Measurements from ENCODE around the gene VPS29.
"Not testable (repeated sequence)": the region's sequence is repeated elsewhere in the genome, so short reads cannot be mapped to it uniquely, and the experiment has no call there.

VPS29 gene

GRCh38 chr12:110501752-110502738 is at the start of gene VPS29, which contains the start of gene RAD9B:
VPS29 (minus strand) TSS chr12:110502111; CDS start chr12:110502051, 60 bp downstream.
RAD9B (plus strand) TSS chr12:110502331; CDS start chr12:110502338, 7 bp downstream.
- peak; percentile 98 for DNase-seq

- DNase-seq: no peak
Observed at GRCh38 chr12:110550981-110551380, 49.1 kb upstream of the VPS29 start.

- DNase-seq: no peak
Observed at GRCh38 chr12:110549716-110550115, 47.8 kb upstream of the VPS29 start.

- no peak for DNase-seq
Observed at GRCh38 chr12:110548678-110549077, 46.8 kb upstream of the VPS29 start.

GRCh38 chr12:110547090-110547489 is 45.2 kb upstream of the VPS29 start:
- no peak for DNase-seq

- no peak for DNase-seq
Observed at GRCh38 chr12:110546339-110546738, 44.4 kb upstream of the VPS29 start.

- DNase-seq: no peak
Observed at GRCh38 chr12:110545812-110546211, 43.9 kb upstream of the VPS29 start.

GRCh38 chr12:110545259-110545658 is 43.3 kb upstream of the VPS29 start:
- not testable (repeated sequence) for DNase-seq

GRCh38 chr12:110543965-110544364 is 42.1 kb upstream of the VPS29 start:
- DNase-seq: no peak

GRCh38 chr12:110543252-110543959 is 41.5 kb upstream of the VPS29 start:
- DNase-seq: no peak

GRCh38 chr12:110540048-110540447 is 38.1 kb upstream of the VPS29 start:
- DNase-seq: no peak

GRCh38 chr12:110538869-110539622 is 37.1 kb upstream of the VPS29 start:
- no peak for DNase-seq

GRCh38 chr12:110537605-110538409 is 35.9 kb upstream of the VPS29 start:
- no peak for DNase-seq

GRCh38 chr12:110536834-110537604 is 35.1 kb upstream of the VPS29 start:
- DNase-seq: no peak

GRCh38 chr12:110534811-110535210 is 32.9 kb upstream of the VPS29 start:
- no peak for DNase-seq

GRCh38 chr12:110533607-110534006 is 31.7 kb upstream of the VPS29 start:
- DNase-seq: no peak

- DNase-seq: no peak
Observed at GRCh38 chr12:110532644-110533043, 30.7 kb upstream of the VPS29 start.

- DNase-seq: no peak
Observed at GRCh38 chr12:110531741-110532333, 29.9 kb upstream of the VPS29 start.

- no peak for DNase-seq
Observed at GRCh38 chr12:110530511-110530910, 28.6 kb upstream of the VPS29 start.

- no peak for DNase-seq
Observed at GRCh38 chr12:110528277-110528839, 26.4 kb upstream of the VPS29 start.

All from activated CD4-positive, CD25-positive, alpha-beta regulatory T cell treated with anti-CD3 and anti-CD28 coated beads, Interleukin-2, amount 50 U/mL, for 72 hours (primary cell).